GM21515 (cell line): Measurements from ENCODE around the gene STC2.

ENCODE experiments used
- ATAC-seq: cut with Tn5 transposase; IDR thresholded peaks from one replicate; pipeline ENCODE4 v1.9.1; 2021; ENCODE audit not compliant: unreplicated experiment

The STC2 gene

DNA sequence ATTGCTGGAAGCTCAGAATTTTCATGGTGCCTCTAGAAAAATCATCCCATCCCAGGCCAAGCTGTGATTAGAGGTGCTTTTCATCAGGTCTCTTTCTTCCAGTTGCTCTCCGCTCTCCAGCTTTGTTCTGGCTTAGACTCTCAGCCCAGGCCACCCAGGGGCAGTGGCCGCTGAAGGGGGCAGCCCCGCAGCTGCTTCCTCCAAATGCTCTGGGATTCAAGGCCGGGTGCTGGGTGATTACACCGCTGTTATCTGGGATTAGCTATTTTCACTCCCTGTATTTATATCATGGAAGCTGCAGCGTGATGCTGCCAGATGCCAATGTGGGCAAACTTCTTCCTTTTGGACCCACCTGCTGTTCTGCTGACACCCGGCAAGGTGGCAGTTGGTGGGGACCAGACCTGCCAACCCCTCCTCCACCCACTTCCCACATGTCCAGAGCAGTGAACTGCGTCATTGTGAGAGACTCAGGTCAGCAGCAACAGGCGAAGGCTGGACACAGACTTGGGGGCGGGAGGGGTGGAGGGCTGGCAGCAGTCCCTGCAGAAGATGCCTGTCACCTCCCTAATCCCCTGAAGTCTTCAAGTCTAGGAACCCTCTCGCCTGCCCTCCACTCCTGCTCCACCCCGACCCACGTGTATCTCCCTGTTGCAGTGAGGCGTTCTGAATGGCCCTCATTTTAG lies 59.3 kb downstream of the STC2 start:
- ATAC-seq: no peak

DNA sequence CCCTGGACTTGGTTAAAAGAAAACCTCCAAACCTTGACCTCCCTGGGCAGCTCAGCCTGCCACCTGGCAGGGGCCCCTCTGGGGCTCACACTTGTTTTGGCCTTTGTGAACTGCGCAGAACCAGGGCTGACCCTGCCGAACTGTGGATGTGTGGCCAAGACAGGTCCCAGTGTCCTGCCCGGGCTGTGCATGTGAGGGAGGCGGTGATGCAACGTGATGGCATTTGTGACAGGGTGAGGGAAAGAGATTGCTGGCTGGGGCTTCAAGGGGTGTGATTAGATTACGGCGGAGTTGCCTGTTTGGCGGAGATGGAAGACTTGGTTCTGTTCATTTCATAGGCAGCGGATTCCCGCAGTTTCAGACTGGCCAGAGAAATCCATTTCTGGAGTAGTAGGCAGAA lies 62.8 kb downstream of the STC2 start:
- ATAC-seq: no peak
